Hepatocyte (in vitro differentiated cells): ENCODE measurements around the gene TFCP2L1. TPM values are rescaled to one million over a fixed set of nuclear protein-coding genes. Genes with fewer than 3 reads are reported as not detected.
"Not testable (repeated sequence)": the region's sequence is repeated elsewhere in the genome, so short reads cannot be mapped to it uniquely, and the experiment has no call there.

Experiments used
- DNase-seq: peaks from one replicate; pipeline ENCODE4 v3.0.0-alpha.2; 2016; ENCODE audit warnings: low spot score
- H2AFZ ChIP-seq: fragments of 200-600 bp; sonication (generic); 2 replicates; pipeline ENCODE4 v1.6.0; 2016; ENCODE audit warnings: antibody characterized with exemption, mild to moderate bottlenecking
- H3K27ac ChIP-seq: fragments of 200-600 bp; sonication (generic); 2 replicates; pipeline ENCODE4 v1.5.1; 2016; ENCODE audit warnings: mild to moderate bottlenecking
- H3K27me3 ChIP-seq: fragments of 200-600 bp; sonication (generic); 2 replicates; pipeline ENCODE4 v1.6.1; 2016
- H3K36me3 ChIP-seq: fragments of 200-600 bp; sonication (generic); replicated peaks from 2 replicates; pipeline ENCODE4 v1.5.1; 2016; ENCODE audit warnings: low read depth; ENCODE audit not compliant: insufficient read depth
- H3K4me1 ChIP-seq: fragments of 200-600 bp; sonication (generic); 2 replicates; pipeline ENCODE4 v1.5.1; 2016; ENCODE audit warnings: mild to moderate bottlenecking, moderate library complexity; ENCODE audit not compliant: insufficient read depth
- H3K4me2 ChIP-seq: fragments of 200-600 bp; sonication (generic); 2 replicates; pipeline ENCODE4 v1.6.0; 2016
- H3K4me3 ChIP-seq: fragments of 200-600 bp; sonication (generic); 2 replicates; pipeline ENCODE4 v1.5.1; 2016; ENCODE audit warnings: mild to moderate bottlenecking
- H3K79me2 ChIP-seq: fragments of 200-600 bp; sonication (generic); 2 replicates; pipeline ENCODE4 v1.6.0; 2017; ENCODE audit warnings: mild to moderate bottlenecking
- H3K9me2 ChIP-seq: fragments of 200-600 bp; sonication (generic); replicated peaks from 2 replicates; pipeline ENCODE4 v1.6.0; 2017; ENCODE audit warnings: mild to moderate bottlenecking; ENCODE audit not compliant: insufficient read depth
- H3K9me3 ChIP-seq: fragments of 200-600 bp; sonication (generic); 2 replicates; pipeline ENCODE4 v1.5.1; 2016; ENCODE audit warnings: low read depth, mild to moderate bottlenecking
- H4K20me1 ChIP-seq: fragments of 200-600 bp; sonication (generic); 2 replicates; pipeline ENCODE4 v1.6.0; 2016; ENCODE audit warnings: mild to moderate bottlenecking; ENCODE audit not compliant: insufficient read depth, poor library complexity, severe bottlenecking
- EZH2 ChIP-seq: fragments of 200-600 bp; sonication (generic); IDR thresholded peaks from 2 replicates; pipeline ENCODE4 v1.6.1; 2016; ENCODE audit warnings: antibody characterized with exemption, mild to moderate bottlenecking, borderline replicate concordance
- EZH2phosphoT487 ChIP-seq: fragments of 200-600 bp; sonication (generic); IDR thresholded peaks from one replicate; pipeline ENCODE4 v1.6.1; 2018; ENCODE audit warnings: antibody characterized with exemption, mild to moderate bottlenecking, low read depth, moderate library complexity; ENCODE audit not compliant: unreplicated experiment, severe bottlenecking
- WGBS: methylation state at CpG from one replicate; pipeline ENCODE4 v1.1.6; 2016; ENCODE audit warnings: low lambda C conversion rate; ENCODE audit errors: missing lambda C conversion rate; 5-methylcytosine and 5-hydroxymethylcytosine counted together
- polyA plus RNA-seq: library from polyadenylated mRNA; unstranded; fragments of >200 nt; fragmentation: Nextera tagmentation; extraction: Ambion mirVana; gene quantifications from 2 replicates; pipeline ENCODE4 v1.2.1, GENCODE V29; 2016
- total RNA-seq: library from RNA; depleted of rRNA; stranded (reverse); fragments of >200 nt; gene quantifications from 2 replicates; pipeline ENCODE4 v1.2.3, GENCODE V29; 2014
- TF ChIP-seq, protein P1 (sequence below): fragments of 200-600 bp; sonication (generic); IDR thresholded peaks from 2 replicates; pipeline ENCODE4 v1.5.1; 2016; ENCODE audit warnings: antibody characterized with exemption, mild to moderate bottlenecking; ENCODE audit not compliant: poor library complexity

The TFCP2L1 gene
- total and polyA plus RNA-seq, 2 experiments from 2014 or later = 1.1 to 2.5 TPM

DNA sequence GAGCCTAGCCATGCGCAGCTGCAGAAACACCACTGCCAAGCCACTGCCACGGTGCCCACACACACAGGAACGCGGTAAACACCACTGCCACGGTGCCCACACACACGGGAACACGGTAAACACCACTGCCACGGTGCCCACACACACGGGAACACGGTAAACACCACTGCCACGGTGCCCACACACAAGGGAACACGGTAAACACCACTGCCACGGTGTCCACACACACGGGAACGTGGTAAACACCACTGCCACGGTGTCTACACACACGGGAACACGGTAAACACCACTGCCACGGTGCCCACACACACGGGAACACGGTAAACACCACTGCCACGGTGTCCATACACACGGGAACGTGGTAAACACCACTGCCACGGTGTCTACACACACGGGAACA is 59.3 kb downstream of the TFCP2L1 start:
- H3K4me3 ChIP-seq, H3K27ac ChIP-seq, H3K79me2 ChIP-seq, H3K9me3 ChIP-seq, H2AFZ ChIP-seq, DNase-seq, H3K4me2 ChIP-seq, H4K20me1 ChIP-seq, H3K27me3 ChIP-seq, H3K36me3 ChIP-seq, H3K4me1 ChIP-seq, H3K9me2 ChIP-seq: not testable (repeated sequence)
- 98% methylated on average over 19 of the region's 26 CpGs for WGBS

DNA sequence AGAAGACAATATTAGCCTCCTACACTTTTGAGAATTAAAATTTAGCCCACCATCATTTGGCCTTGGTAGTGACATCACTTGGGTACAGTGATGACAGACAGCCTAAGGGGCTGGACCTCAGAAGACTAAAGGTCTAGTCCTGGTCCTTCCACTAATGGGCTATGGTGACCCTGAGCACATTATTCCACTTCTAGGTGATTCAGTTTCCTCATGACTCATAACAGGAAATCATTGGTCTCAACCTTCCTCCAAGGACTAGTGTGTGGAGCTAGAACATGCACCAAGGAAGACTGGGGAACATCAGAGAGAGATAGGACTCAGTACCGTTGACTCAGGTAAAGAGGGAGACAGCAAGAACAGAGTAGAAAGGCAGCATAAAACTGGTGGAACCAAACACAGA is 64.0 kb downstream of the TFCP2L1 start:
- Histone ChIP-seq H3K27ac (no peak overlapping the region), H3K4me1 (no peaks in the 10 kb centered on the region), H4K20me1 (no peaks in the 10 kb centered on the region), H3K27me3 (no peaks in the 10 kb centered on the region), H2AFZ (no peak overlapping the region), H3K79me2 (no peaks in the 10 kb centered on the region), H3K9me2 (no peaks in the 10 kb centered on the region), H3K9me3 (no peaks in the 10 kb centered on the region), H3K36me3 (no peaks in the 10 kb centered on the region), H3K4me3 (no peak overlapping the region), H3K4me2 (no peak overlapping the region)
- 76% methylated on average over 1 of the region's 1 CpG for WGBS
- DNase-seq = no peak
- TF ChIP-seq, protein P1, sequence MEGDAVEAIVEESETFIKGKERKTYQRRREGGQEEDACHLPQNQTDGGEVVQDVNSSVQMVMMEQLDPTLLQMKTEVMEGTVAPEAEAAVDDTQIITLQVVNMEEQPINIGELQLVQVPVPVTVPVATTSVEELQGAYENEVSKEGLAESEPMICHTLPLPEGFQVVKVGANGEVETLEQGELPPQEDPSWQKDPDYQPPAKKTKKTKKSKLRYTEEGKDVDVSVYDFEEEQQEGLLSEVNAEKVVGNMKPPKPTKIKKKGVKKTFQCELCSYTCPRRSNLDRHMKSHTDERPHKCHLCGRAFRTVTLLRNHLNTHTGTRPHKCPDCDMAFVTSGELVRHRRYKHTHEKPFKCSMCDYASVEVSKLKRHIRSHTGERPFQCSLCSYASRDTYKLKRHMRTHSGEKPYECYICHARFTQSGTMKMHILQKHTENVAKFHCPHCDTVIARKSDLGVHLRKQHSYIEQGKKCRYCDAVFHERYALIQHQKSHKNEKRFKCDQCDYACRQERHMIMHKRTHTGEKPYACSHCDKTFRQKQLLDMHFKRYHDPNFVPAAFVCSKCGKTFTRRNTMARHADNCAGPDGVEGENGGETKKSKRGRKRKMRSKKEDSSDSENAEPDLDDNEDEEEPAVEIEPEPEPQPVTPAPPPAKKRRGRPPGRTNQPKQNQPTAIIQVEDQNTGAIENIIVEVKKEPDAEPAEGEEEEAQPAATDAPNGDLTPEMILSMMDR = no peak
- no peak for TF ChIP-seq EZH2
- TF ChIP-seq EZH2phosphoT487 = no peak

DNA sequence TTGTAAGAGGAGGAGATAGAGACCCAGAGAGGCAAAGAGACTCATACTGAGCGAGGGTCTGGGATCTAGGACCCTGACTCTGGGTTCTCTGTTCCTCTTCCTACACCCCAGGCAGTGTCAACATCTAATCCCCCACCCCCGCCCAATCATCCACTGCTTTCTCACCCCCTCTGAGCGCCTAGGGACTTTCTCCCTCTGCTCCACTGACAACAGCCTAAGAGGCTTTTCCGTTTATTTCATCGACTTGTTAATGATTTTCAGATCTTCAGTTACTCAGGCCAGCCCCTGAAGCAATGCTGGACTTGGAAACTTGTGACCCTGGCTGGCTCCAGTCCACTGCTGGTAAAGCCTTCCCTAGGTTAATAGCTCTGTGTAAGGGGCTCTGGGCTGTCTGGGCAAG is 65.1 kb downstream of the TFCP2L1 start:
- Histone ChIP-seq H3K27ac (no peak overlapping the region), H3K79me2 (no peaks in the 10 kb centered on the region), H3K4me3 (no peak overlapping the region), H2AFZ (no peak overlapping the region), H3K36me3 (no peaks in the 10 kb centered on the region), H3K9me3 (no peaks in the 10 kb centered on the region), H3K9me2 (no peaks in the 10 kb centered on the region), H4K20me1 (no peaks in the 10 kb centered on the region), H3K27me3 (no peaks in the 10 kb centered on the region), H3K4me2 (no peak overlapping the region), H3K4me1 (no peaks in the 10 kb centered on the region)
- TF ChIP-seq EZH2phosphoT487 (no peak), EZH2 (no peak)
- TF ChIP-seq, protein P1 = no peak
- 60% methylated on average over 5 of the region's 5 CpGs for whole genome bisulfite sequencing
- no peak for DNase-seq

DNA sequence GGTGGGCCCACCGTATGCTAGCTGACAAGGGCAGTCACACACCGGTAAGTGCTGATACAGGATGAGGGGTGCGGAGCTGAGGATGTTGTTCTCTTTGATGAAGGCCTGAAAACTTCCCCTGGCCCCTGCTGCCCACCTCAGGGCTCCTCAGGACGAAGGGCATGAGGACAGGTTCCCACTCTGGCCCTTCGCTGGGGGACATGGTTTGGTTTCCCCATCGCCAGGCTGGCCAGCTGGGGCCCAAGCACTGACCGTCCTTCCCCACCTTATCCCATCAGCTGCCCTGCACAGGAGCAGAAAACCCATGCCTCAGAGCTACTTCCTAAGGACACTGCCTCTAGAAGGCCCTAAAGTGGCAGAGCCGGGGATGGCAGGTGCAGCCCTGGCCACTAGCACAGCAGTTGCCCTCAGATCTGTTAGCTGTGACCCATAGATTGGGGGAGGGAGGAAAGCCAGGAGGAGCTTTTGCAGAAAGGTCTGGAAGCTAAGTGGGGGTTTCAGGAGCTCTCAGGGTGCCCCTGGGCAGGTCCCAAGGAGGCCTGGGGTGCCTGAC is 66.5 kb downstream of the TFCP2L1 start:
- H3K27ac ChIP-seq = no peak overlapping the region
- H3K4me2 ChIP-seq = no peak overlapping the region
- no peaks in the 10 kb centered on the region for H4K20me1 ChIP-seq
- TF ChIP-seq, protein P1 = no peak
- TF ChIP-seq EZH2 (no peak), EZH2phosphoT487 (no peak)
- H3K27me3 ChIP-seq = no peaks in the 10 kb centered on the region
- no peaks in the 10 kb centered on the region for H3K36me3 ChIP-seq
- no peaks in the 10 kb centered on the region for H3K4me1 ChIP-seq
- WGBS = 89% methylated on average over 8 of the region's 8 CpGs
- no peaks in the 10 kb centered on the region for H3K9me2 ChIP-seq
- no peak overlapping the region for H2AFZ ChIP-seq
- no peaks in the 10 kb centered on the region for H3K79me2 ChIP-seq
- H3K4me3 ChIP-seq = no peak overlapping the region
- no peak for DNase-seq
- no peaks in the 10 kb centered on the region for H3K9me3 ChIP-seq
